IPS-11a (cell line): ENCODE data around the gene TMIGD1.

ENCODE experiments used
- H3K4me3 ChIP-seq: one replicate; pipeline ENCODE4 v1.5.1; 2013; ENCODE audit warnings: low read depth, low read length, control low read depth

The TMIGD1 gene

GRCh38 chr17:30290696-30291542 is 42.9 kb downstream of the TMIGD1 start:
- H3K4me3 ChIP-seq = peak overlapping the region; percentile 61

- no peak overlapping the region for H3K4me3 ChIP-seq
Observed at GRCh38 chr17:30290077-30290476, 43.8 kb downstream of the TMIGD1 start.

GRCh38 chr17:30279156-30279555 is 54.7 kb downstream of the TMIGD1 start:
- H3K4me3 ChIP-seq = no peak overlapping the region

GRCh38 chr17:30278032-30278431 is 55.8 kb downstream of the TMIGD1 start:
- H3K4me3 ChIP-seq = no peak overlapping the region

- H3K4me3 ChIP-seq = no peak overlapping the region
Observed at GRCh38 chr17:30275911-30276310, 57.9 kb downstream of the TMIGD1 start.

GRCh38 chr17:30274887-30275286 is 59.0 kb downstream of the TMIGD1 start:
- H3K4me3 ChIP-seq = no peak overlapping the region

- no peak overlapping the region for H3K4me3 ChIP-seq
Observed at GRCh38 chr17:30273373-30273772, 60.5 kb downstream of the TMIGD1 start.

GRCh38 chr17:30271102-30271501 is 62.8 kb downstream of the TMIGD1 start:
- H3K4me3 ChIP-seq = no peak overlapping the region

- H3K4me3 ChIP-seq = no peak overlapping the region
Observed at GRCh38 chr17:30267625-30268024, 66.2 kb downstream of the TMIGD1 start.
